Measurements from ENCODE around the gene CTBP2.
"Not testable (repeated sequence)": the region's sequence is repeated elsewhere in the genome, so short reads cannot be mapped to it uniquely, and the experiment has no call there.

CTBP2 gene

DNA sequence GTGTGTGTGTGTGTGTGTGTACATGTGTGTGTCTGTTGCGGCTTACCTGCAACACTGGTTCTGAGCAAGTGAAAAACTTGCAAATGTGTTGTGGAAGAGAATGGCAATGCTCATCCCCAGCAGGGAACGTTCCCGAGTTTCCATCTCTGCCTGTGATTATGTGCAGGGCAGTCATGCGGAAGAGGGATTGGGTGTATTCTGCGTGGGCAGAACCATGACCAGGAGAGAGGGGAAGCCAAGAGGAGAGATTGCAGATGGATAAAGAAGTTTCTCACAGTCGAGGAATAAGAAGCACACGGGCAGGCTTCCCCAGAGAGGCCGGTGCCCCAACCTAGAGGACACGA lies 99.9 kb downstream of the CTBP2 start:
- ChIA-PET CTCF (interaction anchor here (1.6 to 4.6 kb wide), 3 partner anchors 9 to 68 kb away, joined by 8 to 22 read pairs (median 15); no protein-coding TSS in a partner anchor), POLR2A (no interaction called here)
- DNase-seq (ENCODE audit: extremely low spot score), result no peak
- TF ChIP-seq ELF4 (IDR thresholded peaks at IDR 0.05) (no peak), NFRKB (IDR thresholded peaks at IDR 0.05) (no peak), FOXA1 (IDR thresholded peaks at IDR 0.05) (no peak), FOXK2 (IDR thresholded peaks at IDR 0.05) (no peak)
- TF ChIP-seq, protein P1, sequence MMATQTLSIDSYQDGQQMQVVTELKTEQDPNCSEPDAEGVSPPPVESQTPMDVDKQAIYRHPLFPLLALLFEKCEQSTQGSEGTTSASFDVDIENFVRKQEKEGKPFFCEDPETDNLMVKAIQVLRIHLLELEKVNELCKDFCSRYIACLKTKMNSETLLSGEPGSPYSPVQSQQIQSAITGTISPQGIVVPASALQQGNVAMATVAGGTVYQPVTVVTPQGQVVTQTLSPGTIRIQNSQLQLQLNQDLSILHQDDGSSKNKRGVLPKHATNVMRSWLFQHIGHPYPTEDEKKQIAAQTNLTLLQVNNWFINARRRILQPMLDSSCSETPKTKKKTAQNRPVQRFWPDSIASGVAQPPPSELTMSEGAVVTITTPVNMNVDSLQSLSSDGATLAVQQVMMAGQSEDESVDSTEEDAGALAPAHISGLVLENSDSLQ (IDR thresholded peaks at IDR 0.05), result no peak

- ChIA-PET CTCF (interaction anchor here (3.5 to 4.6 kb wide), 2 partner anchors 9 to 12 kb away, joined by 15 to 22 read pairs; no protein-coding TSS in a partner anchor), POLR2A (no interaction called here)
- no peak for TF ChIP-seq NFRKB (IDR thresholded peaks at IDR 0.05)
- no peak for TF ChIP-seq HDGF (IDR thresholded peaks at IDR 0.05; ENCODE audit: borderline replicate concordance)
- TF ChIP-seq CTBP1 (IDR thresholded peaks at IDR 0.05; ENCODE audit: borderline replicate concordance), result no peak
- no peak for TF ChIP-seq ZNF384 (IDR thresholded peaks at IDR 0.05)
- no peak for TF ChIP-seq SP1 (IDR thresholded peaks at IDR 0.05)
- TF ChIP-seq ELF4 (IDR thresholded peaks at IDR 0.05), result no peak
- no peak for TF ChIP-seq BHLHE40 (IDR thresholded peaks at IDR 0.05; ENCODE audit: borderline replicate concordance)
- no peak for DNase-seq (ENCODE audit: extremely low spot score)
These were observed 100.3 kb downstream of the CTBP2 start for GRCh38 chr10:125060026-125060425.

- CTCF ChIA-PET, result interaction anchor here (3.5 to 4.6 kb wide), 2 partner anchors 8 to 12 kb away, joined by 15 to 22 read pairs; no protein-coding TSS in a partner anchor
- DNase-seq (ENCODE audit: extremely low spot score); POLR2A ChIA-PET: not testable (repeated sequence)
These were observed 101.0 kb downstream of the CTBP2 start for GRCh38 chr10:125059348-125059747.

DNA sequence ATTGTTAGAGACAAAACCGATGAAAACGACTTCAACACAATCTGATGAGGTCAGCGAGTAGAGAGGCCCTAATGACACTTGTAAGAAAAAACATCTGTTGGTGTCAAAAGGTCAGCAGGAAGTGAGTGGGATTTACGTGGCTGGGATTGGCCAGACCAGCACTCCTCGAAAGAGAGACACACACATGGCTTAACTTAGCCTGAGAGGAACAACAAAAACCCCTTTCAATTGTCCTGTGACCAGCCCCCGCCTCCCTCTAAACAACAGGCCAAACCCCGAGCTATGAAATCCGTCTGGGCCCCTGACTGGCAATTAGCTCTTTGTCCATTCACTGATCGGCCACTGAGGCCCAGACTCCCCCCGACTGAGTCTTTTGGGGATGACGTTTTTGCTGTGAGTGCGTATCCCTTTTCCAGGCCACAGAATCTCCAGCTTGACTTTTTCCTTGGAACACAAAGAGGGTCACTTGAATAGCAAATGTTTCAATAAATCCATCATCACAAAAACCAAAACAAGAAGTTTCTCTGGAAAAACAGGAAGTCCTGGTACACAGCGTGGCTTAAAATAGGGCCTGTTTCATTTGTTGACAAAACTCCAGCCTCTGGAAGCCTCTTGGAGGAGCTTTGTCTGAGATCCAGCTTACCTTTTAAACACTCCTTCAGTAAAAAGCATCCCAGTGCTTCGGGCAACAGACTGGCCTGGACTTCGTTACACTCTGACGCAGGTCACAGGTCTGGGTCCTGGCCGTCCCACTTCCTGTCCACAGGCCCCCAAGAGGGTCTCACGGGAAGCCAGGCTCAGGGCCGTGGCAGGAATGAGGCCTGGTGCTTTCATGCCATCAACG lies 103.0 kb downstream of the CTBP2 start:
- POLR2A ChIA-PET, result interaction anchor here (1.0 kb wide), 1 partner anchor 141 kb away, joined by 3 read pairs; no protein-coding TSS in a partner anchor

DNA sequence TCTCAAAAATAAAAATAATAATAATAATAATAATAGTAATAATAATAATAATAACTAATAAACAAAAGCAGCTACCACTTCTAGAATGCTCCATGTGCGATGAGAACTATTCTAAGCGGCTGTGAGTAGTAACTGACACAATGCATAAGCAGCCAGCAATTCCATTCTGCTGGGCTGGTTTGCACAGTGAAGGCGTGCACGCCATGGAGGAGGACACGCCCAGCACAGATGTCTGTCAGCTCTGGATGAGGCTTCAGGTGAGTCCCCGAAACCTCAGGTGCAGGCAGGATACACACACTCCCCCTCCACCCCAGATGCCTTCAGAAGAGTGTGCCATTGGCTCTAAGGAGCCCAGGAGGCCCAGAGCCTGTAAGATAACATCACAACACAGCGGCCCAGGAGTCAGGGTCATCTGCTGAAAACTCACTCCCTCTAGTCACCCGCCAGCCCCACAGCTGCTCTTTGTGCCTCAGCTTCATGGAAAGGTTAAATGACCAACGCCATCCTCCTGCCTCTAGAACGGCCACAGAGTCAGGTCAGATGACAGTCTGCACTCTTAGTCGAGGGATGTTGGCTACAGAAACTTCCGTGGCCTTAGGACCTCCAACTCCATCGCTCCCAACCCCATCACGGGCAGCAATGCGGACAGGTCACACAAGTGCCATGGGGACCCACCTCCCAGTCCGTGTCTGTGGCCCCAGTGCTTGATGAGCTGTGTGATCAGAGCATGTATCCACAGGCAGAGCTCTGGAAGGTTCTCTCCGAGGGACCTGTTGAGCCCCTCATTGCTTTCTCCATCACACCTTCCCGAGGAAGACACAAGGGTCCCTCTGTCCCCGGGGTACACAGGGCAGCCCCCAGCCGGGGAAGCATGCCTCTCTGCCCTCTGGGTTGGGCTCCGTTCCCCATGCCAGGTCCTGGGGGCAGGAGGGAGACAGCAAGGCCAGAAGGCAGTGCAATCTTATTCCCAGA lies 103.9 kb downstream of the CTBP2 start:
- TF ChIP-seq ZNF384 (IDR thresholded peaks at IDR 0.05) (no peak), FOXK2 (IDR thresholded peaks at IDR 0.05) (no peak), FOXA1 (IDR thresholded peaks at IDR 0.05) (no peak), L3MBTL2 (conservative IDR thresholded peaks at IDR 0.05) (no peak), BHLHE40 (IDR thresholded peaks at IDR 0.05; ENCODE audit: borderline replicate concordance) (no peak), FOXM1 (IDR thresholded peaks at IDR 0.05; ENCODE audit: borderline replicate concordance) (no peak), HDGF (IDR thresholded peaks at IDR 0.05; ENCODE audit: borderline replicate concordance) (no peak), ELF4 (IDR thresholded peaks at IDR 0.05) (no peak), CTBP1 (IDR thresholded peaks at IDR 0.05; ENCODE audit: borderline replicate concordance) (no peak)
- POLR2A ChIA-PET, result no interaction called here
- CTCF ChIA-PET, result interaction anchor here (0.6 to 1.9 kb wide), 4 partner anchors 8 to 280 kb away, joined by 3 to 12 read pairs (median 3); no protein-coding TSS in a partner anchor
- DNase-seq (ENCODE audit: extremely low spot score), result no peak

More for the DNA sequence above, 103.0 kb downstream of the CTBP2 start:
- no peak for TF ChIP-seq FOXA1 (IDR thresholded peaks at IDR 0.05)
- no peak for TF ChIP-seq SUZ12 (IDR thresholded peaks at IDR 0.05)
- TF ChIP-seq NFRKB (IDR thresholded peaks at IDR 0.05), result no peak
- TF ChIP-seq BHLHE40 (IDR thresholded peaks at IDR 0.05; ENCODE audit: borderline replicate concordance), result no peak
- no peak for TF ChIP-seq LEF1 (IDR thresholded peaks at IDR 0.05; ENCODE audit: borderline replicate concordance)
- TF ChIP-seq ELF4 (IDR thresholded peaks at IDR 0.05), result no peak
- CTCF ChIA-PET, result interaction anchor here (0.6 to 1.9 kb wide), 4 partner anchors 9 to 587 kb away, joined by 3 to 12 read pairs (median 3); no protein-coding TSS in a partner anchor
- no peak for DNase-seq (ENCODE audit: extremely low spot score)

DNA sequence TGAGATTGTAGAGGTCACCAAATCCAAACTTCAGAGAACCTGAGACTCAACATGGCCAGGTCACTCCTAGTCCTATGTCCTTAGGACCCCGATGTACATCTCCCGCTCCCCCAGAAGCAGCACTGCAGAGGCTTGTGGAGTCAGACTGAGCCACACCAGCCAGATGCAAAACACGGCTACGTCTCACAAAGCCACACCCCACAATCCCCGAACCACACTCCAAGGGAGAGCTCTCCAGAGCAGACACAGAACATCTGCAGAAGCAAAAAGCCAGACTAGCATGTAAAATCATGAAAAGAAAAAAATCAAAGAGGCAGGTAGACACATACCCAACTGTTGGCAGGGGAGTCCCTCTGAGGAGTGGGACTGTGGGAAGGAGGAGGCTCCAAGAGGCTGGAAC lies 104.9 kb downstream of the CTBP2 start:
- TF ChIP-seq ELF4 (IDR thresholded peaks at IDR 0.05), result no peak
- TF ChIP-seq FOXA1 (IDR thresholded peaks at IDR 0.05), result no peak
- TF ChIP-seq CTBP1 (IDR thresholded peaks at IDR 0.05; ENCODE audit: borderline replicate concordance), result no peak
- TF ChIP-seq TARDBP (IDR thresholded peaks at IDR 0.05), result no peak
- TF ChIP-seq FOXM1 (IDR thresholded peaks at IDR 0.05; ENCODE audit: borderline replicate concordance), result no peak
- ChIA-PET CTCF (no interaction called here), POLR2A (no interaction called here)

GRCh38 chr10:125054669-125055268 lies 105.6 kb downstream of the CTBP2 start:
- ChIA-PET POLR2A (no interaction called here), CTCF (interaction anchor here (1.1 kb wide), 1 partner anchor 9 kb away, joined by 3 read pairs; no protein-coding TSS in a partner anchor)
- no peak for DNase-seq (ENCODE audit: extremely low spot score)
- TF ChIP-seq ARNT (IDR thresholded peaks at IDR 0.05) (peak; percentile 73), FOXK2 (IDR thresholded peaks at IDR 0.05) (no peak), FOXA1 (IDR thresholded peaks at IDR 0.05) (peak; percentile 51; the same call in 1 of the 2 replicates), CTBP1 (IDR thresholded peaks at IDR 0.05; ENCODE audit: borderline replicate concordance) (peak; percentile 13; the same call in 1 of the 2 replicates), SUZ12 (IDR thresholded peaks at IDR 0.05) (no peak)
- TF ChIP-seq, protein P1 (IDR thresholded peaks at IDR 0.05), result peak; percentile 79

More for the DNA sequence above, 104.9 kb downstream of the CTBP2 start:
- no peak for DNase-seq (ENCODE audit: extremely low spot score)
